Left renal pelvis (tissue), 4 donors: Measurements from ENCODE around the gene VKORC1L1. TPM values are rescaled to one million over a fixed set of nuclear protein-coding genes. Genes with fewer than 3 reads are reported as not detected.
"Not testable (repeated sequence)": the region's sequence is repeated elsewhere in the genome, so short reads cannot be mapped to it uniquely, and the experiment has no call there.

ENCODE experiments used
- DNase-seq, 4 donors: peaks; one replicate each; pipeline ENCODE4 v3.0.0-alpha.2; 2013; ENCODE audit warnings: low read depth in 4 of 4, low spot score in 3 of 4
- polyA plus RNA-seq, 4 donors: library from polyadenylated mRNA; unstranded; fragments of 120-200 nt; gene quantifications; one replicate each; pipeline ENCODE4 v1.2.1, GENCODE V29; 2013; ENCODE audit not compliant: insufficient read length in 4 of 4

Gene VKORC1L1
- polyA plus RNA-seq, 4 donors: 32.4 to 39.7 (median 34.8) TPM

DNA sequence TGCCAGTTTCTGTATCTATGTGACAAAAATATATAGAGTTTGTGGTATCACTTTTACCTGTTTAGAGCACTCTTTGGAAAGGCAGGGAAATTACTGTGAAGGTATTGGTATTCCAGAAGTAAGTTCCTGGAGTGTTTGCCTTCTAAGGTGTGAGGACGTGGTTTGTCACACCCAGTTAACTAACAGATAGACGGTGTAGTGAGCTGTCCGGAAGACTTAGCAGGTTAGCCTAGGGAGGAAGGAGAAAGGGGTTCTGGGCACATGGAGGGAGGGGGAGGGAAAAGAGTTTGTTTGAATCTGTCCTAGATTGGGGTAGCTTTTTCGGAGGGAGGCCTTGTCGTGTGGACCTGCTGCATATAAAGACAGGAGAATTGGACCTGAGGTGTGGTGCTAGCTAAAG lies 7.4 kb downstream of the VKORC1L1 start:
- DNase-seq: not testable (repeated sequence)

DNA sequence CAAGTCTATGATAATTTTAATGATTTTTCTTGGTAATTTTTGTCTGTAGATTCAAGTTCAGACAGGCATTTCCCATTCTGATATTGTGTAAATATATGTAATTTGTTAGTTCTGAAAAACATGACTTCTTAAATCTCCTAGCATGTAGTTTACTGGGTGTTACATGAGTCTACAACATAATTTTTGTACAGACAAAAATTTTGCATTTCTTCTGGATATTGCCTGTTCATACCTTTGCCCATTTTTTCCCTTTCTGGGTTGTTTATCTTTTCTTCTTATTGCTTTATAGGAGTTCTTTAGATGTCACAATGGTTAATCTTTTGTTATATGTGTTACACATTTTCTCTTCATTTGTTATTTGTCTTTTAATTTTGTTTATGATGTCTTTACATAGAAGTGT lies 12.1 kb downstream of the VKORC1L1 start:
- DNase-seq: not testable (repeated sequence)

- DNase-seq: not testable (repeated sequence)
These were observed 12.7 kb downstream of the VKORC1L1 start for GRCh38 chr7:65885533-65885932.

DNA sequence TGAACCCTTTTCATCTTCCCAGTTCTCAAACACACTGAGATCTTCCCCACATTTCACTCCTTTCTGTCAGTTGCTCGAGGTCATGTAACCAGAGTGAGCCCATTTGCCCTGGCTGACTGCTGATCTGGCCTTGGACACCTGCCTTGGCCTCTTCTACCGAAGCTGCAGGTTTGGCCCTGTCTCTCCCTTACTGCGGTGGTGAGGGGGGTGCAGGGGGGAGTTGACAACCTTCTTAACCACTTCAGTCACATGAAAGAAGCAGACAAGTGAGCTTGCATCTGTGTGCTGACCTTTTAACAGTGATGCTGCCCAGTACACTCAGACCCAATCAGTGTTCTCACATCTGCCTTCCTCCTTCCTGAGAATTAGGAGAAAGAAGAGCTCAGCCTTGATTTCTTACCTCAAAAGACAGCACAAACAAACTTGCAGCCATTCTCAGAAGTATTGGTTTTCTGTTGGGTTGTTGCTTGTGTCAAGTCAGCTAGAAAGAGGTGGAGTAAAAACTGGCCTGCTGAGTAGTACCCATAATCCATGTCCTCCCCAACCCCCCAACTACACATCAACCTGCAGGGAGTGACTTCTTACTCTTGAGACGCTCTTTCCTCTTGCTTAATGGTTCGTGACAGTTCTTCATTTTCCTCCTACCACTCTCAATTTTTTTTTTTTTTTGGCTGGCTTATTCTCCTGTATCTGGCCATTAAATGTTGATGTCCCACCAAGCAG lies 15.7 kb downstream of the VKORC1L1 start:
- not testable (repeated sequence) for DNase-seq

- DNase-seq: not testable (repeated sequence)
These were observed 16.8 kb downstream of the VKORC1L1 start for GRCh38 chr7:65889722-65890121.

DNA sequence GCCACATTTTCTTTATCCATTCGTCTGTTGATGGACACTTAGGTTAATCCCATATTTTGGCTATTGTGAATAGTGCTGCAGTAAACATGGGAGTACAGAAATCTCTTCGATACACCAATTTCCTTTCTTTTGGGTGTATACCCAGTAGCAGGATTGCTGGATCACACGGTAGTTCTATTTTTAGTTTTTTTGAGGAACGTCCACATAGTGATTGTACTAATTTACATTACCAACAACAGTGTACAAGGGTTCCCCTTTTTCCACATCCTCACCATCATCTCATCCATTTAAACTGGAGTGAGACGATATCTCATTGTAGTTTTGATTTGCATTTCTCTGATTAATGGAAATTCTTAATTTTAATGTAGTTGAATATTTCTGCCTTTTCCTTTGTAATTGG lies 19.3 kb downstream of the VKORC1L1 start:
- no peak for DNase-seq

GRCh38 chr7:65892835-65893234 lies 20.0 kb downstream of the VKORC1L1 start:
- no peak for DNase-seq

- no peak for DNase-seq
These were observed 23.5 kb downstream of the VKORC1L1 start for GRCh38 chr7:65896279-65896870.

- not testable (repeated sequence) for DNase-seq
These were observed 24.4 kb downstream of the VKORC1L1 start for GRCh38 chr7:65897289-65897688.

DNA sequence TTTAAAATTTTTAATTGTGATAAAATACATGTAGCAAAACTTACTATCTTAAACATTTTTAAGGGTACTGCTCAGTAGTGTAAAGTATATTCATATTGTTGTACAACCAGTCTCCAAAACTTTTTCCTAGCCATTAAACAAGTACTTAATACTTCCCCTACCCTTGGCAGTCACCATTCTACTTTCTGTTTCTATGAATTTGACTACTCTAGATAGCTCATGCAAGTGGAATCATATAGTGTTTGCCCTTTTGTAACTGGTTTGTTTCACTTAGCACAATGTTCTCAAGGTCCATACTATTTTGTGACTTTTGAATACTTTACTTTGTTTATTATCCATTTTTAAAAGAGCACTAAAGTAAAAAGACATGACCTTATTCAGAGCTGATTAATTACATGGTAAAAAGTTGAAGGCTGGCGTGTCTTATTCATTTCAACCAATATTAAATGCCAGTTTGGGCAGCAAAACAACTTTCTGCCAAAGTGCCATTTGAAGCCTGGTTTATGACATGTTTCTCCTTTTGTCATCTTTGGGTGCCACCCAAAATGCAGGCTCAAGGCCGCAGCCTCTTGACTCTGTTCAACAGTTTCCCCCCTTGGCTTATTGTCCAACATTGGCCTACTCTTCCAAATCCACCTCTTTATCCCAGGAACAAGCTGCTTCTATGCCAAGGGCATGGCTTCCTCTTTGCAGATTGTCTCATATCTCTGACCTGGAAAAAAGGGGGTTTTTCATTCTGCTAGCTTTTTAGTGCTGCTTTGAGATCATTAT lies 26.0 kb downstream of the VKORC1L1 start:
- not testable (repeated sequence) for DNase-seq

- DNase-seq: no peak
These were observed 29.4 kb downstream of the VKORC1L1 start for GRCh38 chr7:65902306-65902705.

GRCh38 chr7:65907501-65908198 lies 34.8 kb downstream of the VKORC1L1 start:
- DNase-seq: no peak

- no peak for DNase-seq
These were observed 37.4 kb downstream of the VKORC1L1 start for GRCh38 chr7:65910237-65910636.

DNA sequence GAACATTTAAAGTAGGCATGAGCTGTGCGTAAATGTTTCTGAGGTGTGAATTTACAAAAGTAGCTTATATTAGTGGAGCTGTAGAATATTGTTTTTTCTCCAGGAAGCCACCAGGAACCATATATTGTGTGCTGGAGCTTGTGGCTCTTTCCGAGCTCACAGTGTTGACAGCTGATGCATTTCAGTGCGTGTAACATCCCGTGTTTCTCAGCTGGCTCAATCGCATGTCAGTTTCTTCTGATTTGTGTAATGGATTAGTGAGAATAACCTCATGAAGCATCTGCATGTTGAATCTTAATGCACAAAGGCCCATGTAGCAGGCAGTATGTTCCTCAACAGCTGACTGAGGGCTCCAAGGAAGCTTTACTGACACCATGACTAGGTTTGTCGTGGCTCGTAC lies 39.4 kb downstream of the VKORC1L1 start:
- DNase-seq: no peak

DNA sequence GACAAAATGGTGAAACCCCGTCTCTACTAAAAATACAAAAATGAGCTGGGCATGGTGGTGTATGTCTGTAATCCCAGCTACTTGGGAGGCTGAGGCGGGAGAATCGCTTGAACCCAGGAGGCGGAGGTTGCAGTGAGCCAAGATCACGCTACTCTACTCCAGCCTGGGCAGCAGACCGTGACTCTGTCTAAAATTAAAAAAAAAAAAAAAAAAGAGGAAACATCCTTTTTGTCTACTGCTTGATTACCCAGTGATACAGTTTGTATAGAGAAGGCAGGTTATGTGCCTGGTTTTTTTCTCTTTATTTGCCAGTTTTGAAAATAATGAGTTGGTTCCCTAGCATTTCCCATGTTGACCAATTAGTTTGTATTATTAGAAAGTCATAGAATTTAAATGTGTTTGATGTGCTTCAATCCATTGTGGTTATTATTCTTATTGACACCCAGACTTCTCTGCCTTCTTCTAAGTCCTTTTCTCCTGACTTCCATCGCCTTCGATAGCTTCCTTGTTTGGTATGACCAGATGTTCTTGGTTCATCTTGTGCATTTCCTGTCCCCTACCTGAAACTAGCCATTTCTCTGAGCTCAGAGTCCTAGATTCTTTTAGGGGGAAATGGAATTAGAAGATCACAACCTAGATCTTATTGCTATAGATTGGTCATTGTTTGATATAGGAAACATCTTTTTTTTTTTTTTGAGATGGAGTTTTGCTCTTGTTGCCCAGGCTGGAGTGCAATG lies 43.2 kb downstream of the VKORC1L1 start:
- no peak for DNase-seq

GRCh38 chr7:65923316-65923715 lies 50.4 kb downstream of the VKORC1L1 start:
- DNase-seq: no peak

GRCh38 chr7:65924193-65924592 lies 51.3 kb downstream of the VKORC1L1 start:
- no peak for DNase-seq

DNA sequence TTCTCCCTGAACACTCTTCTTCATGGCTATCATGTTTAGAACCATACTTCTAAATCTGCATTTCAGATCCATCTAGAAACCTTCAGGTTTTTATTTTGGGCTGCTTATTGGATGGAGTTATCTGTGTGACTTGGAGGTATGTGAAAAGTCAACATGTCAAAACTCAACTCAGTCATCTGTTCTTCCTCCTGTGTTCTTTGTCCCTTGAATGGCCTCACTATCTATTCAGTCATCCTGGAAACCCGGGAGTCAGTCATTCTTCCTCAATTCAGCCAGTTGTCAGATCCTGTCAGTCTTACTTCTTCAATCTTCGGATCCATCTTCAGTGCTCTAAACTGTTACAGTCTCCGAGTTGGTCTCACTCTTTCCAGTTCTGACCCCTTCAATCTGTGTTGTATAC lies 52.2 kb downstream of the VKORC1L1 start:
- no peak for DNase-seq

DNA sequence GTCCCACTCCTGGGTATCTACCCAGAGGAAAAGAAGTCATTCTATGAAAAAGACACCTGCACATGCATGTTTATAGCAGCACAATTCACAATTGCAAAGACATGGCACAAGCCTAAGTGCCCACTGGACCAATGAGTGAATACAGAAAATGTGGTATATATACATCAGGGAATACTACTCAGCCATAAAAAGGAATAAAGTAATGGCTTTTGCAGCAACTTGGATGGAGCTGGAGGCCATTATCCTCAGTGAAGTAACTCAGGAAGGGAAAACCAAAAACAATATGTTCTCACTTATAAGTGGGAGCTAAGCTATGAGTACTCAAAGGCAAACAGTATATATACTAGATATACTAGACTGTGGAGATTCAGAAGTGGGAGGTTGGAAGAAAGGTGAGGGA lies 53.7 kb downstream of the VKORC1L1 start:
- no peak for DNase-seq
